Testis (tissue), 2 donors: ENCODE measurements around the gene AZU1.

Experiments used
- POLR2A ChIP-seq: fragments of 450-650 bp; IDR thresholded peaks from one replicate; pipeline ENCODE4 v1.6.1; 2017; ENCODE audit warnings: antibody characterized with exemption, mild to moderate bottlenecking, moderate library complexity
- TF ChIP-seq, protein P1 (sequence below), 3 experiments: fragments of 450-650 bp in 2 of 3; fragments of 200-600 bp in 1 of 3; sonication (generic) in 1 of 3; IDR thresholded peaks; one replicate each; pipeline ENCODE4 v1.5.1; 2016 to 2019; ENCODE audit warnings: antibody characterized with exemption in 3 of 3, mild to moderate bottlenecking in 2 of 3, moderate library complexity in 1 of 3

DNA sequence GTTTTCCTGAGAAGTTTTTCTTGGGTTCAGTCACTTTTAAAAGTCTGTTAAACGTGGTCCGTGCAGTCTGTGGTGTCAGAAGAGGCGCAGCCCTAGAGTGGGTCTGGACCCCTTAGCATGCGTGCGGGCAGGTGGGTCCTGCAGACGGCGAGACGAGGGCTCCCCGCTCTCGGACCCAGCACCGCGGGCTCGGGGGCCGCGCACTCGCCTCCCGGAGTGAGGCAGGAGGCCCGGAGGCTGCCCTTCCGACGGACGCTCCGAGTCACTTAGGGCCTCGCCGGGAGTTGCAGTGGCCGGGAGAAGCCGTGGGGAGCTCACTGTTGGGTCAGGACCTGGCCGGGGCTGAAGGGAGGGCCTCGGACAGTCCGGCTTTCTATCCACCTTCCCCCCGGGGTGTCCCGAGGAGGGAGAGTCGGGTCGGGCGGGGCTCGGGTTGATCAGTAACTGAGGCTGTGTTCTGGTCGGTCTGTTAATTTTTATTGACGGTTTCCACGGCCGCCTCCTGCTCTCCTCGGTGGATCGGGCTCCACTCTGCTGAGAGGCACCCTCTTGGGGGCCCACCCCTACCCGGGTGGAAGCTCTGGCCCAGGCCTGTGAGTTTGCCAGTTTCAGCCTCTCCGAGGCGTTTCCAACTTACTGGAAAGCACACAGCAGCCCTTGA lies 29.1 kb upstream of the AZU1 start:
- TF ChIP-seq, protein P1, sequence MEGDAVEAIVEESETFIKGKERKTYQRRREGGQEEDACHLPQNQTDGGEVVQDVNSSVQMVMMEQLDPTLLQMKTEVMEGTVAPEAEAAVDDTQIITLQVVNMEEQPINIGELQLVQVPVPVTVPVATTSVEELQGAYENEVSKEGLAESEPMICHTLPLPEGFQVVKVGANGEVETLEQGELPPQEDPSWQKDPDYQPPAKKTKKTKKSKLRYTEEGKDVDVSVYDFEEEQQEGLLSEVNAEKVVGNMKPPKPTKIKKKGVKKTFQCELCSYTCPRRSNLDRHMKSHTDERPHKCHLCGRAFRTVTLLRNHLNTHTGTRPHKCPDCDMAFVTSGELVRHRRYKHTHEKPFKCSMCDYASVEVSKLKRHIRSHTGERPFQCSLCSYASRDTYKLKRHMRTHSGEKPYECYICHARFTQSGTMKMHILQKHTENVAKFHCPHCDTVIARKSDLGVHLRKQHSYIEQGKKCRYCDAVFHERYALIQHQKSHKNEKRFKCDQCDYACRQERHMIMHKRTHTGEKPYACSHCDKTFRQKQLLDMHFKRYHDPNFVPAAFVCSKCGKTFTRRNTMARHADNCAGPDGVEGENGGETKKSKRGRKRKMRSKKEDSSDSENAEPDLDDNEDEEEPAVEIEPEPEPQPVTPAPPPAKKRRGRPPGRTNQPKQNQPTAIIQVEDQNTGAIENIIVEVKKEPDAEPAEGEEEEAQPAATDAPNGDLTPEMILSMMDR (IDR thresholded peaks at IDR 0.05) = no peak
- TF ChIP-seq POLR2A = no peak
